ENCODE measurements around the gene BPNT1.
"Not testable (repeated sequence)": the region's sequence is repeated elsewhere in the genome, so short reads cannot be mapped to it uniquely, and the experiment has no call there.

DNA sequence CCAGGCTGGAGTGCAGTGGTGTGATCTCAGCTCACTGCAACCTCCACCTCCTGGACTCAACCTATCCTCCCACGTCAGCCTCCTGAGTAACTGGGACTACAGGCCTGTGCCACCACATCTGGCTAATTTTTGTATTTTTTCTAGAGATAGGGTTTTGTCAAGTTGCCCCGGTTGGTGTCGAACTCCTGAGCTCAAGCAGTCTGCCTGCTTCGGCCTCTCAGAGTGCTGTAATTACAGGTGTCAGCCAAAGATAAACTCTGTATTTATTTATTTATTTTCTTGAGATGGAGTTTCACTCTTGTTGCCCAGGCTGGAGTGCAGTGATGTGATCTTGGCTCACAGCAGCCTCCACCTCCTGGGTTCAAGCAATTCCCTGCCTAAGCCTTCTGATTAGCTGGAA lies 23.0 kb upstream of the BPNT1 start:
- not testable (repeated sequence) for TF ChIP-seq CTCF, POLR2A (IDR thresholded peaks at IDR 0.05)

All from Peyer's patch (tissue), 4 donors.